Renal pelvis (tissue), 4 donors: ENCODE measurements around the gene SUPT3H. TPM values are rescaled to one million over a fixed set of nuclear protein-coding genes. Genes with fewer than 3 reads are reported as not detected.
"Not testable (repeated sequence)": the region's sequence is repeated elsewhere in the genome, so short reads cannot be mapped to it uniquely, and the experiment has no call there.

Experiments used
- DNase-seq: peaks from one replicate; pipeline ENCODE4 v3.0.0-alpha.2; 2013
- polyA plus RNA-seq, 3 donors: library from polyadenylated mRNA; unstranded; fragments of 120-200 nt; gene quantifications; one replicate each; pipeline ENCODE4 v1.2.1, GENCODE V29; 2013; ENCODE audit not compliant: insufficient read length in 3 of 3

The SUPT3H gene
- polyA plus RNA-seq, 3 donors: 22.0 to 25.0 (median 24.1) TPM

GRCh38 chr6:44898296-44898930 lies 479.3 kb downstream of the SUPT3H start:
- DNase-seq: no peak

GRCh38 chr6:44897316-44897715 lies 480.4 kb downstream of the SUPT3H start:
- no peak for DNase-seq

GRCh38 chr6:44896701-44897100 lies 481.0 kb downstream of the SUPT3H start:
- no peak for DNase-seq

- DNase-seq: no peak
Observed at GRCh38 chr6:44892579-44892978, 485.2 kb downstream of the SUPT3H start.

- DNase-seq: not testable (repeated sequence)
Observed at GRCh38 chr6:44879071-44879470, 498.7 kb downstream of the SUPT3H start.

GRCh38 chr6:44876638-44877037 lies 501.1 kb downstream of the SUPT3H start:
- DNase-seq: not testable (repeated sequence)

GRCh38 chr6:44869321-44869897 lies 508.3 kb downstream of the SUPT3H start:
- DNase-seq: no peak

- no peak for DNase-seq
Observed at GRCh38 chr6:44868910-44869309, 508.8 kb downstream of the SUPT3H start.

GRCh38 chr6:44868335-44868668 lies 509.4 kb downstream of the SUPT3H start:
- DNase-seq: no peak

- no peak for DNase-seq
Observed at GRCh38 chr6:44867571-44868334, 510.0 kb downstream of the SUPT3H start.

- DNase-seq: not testable (repeated sequence)
Observed at GRCh38 chr6:44865184-44865583, 512.5 kb downstream of the SUPT3H start.

GRCh38 chr6:44859901-44860410 lies 517.8 kb downstream of the SUPT3H start:
- DNase-seq: no peak

- DNase-seq: no peak
Observed at GRCh38 chr6:44858998-44859397, 518.7 kb downstream of the SUPT3H start.

- no peak for DNase-seq
Observed at GRCh38 chr6:44856479-44856878, 521.3 kb downstream of the SUPT3H start.

- no peak for DNase-seq
Observed at GRCh38 chr6:44855562-44856411, 521.9 kb downstream of the SUPT3H start.

GRCh38 chr6:44854712-44855443 lies 522.9 kb downstream of the SUPT3H start:
- no peak for DNase-seq

- no peak for DNase-seq
Observed at GRCh38 chr6:44851176-44851575, 526.6 kb downstream of the SUPT3H start.

- no peak for DNase-seq
Observed at GRCh38 chr6:44850312-44850711, 527.4 kb downstream of the SUPT3H start.

- DNase-seq: no peak
Observed at GRCh38 chr6:44849806-44850205, 527.9 kb downstream of the SUPT3H start.

GRCh38 chr6:44843734-44844133 lies 534.0 kb downstream of the SUPT3H start:
- no peak for DNase-seq

- no peak for DNase-seq
Observed at GRCh38 chr6:44842616-44843015, 535.1 kb downstream of the SUPT3H start.
